Mesothelial cell of epicardium (in vitro differentiated cells): ENCODE results near the gene PAM16. TPM values are rescaled to one million over a fixed set of nuclear protein-coding genes. Genes with fewer than 3 reads are reported as not detected.
A peak's percentile ranks its signal among the peaks of the same experiment; 100 is the strongest.
"Not testable (repeated sequence)": the region's sequence is repeated elsewhere in the genome, so short reads cannot be mapped to it uniquely, and the experiment has no call there.

Source experiments
- DNase-seq, 2 experiments: peaks; one replicate each; pipeline ENCODE4 v3.0.0; 2021; ENCODE audit warnings: low spot score in 2 of 2; ENCODE audit not compliant: unreplicated experiment in 2 of 2
- H3K27ac Mint-ChIP-seq: 2 replicates; pipeline ENCODE4 v1.8.0; 2021; ENCODE audit warnings: mixed read lengths
- H3K27me3 Mint-ChIP-seq: 2 replicates; pipeline ENCODE4 v1.8.0; 2021; ENCODE audit warnings: low read depth, mixed read lengths
- H3K36me3 Mint-ChIP-seq: 2 replicates; pipeline ENCODE4 v1.8.0; 2021; ENCODE audit warnings: mixed read lengths
- H3K4me1 Mint-ChIP-seq: 2 replicates; pipeline ENCODE4 v1.8.0; 2021; ENCODE audit warnings: mixed read lengths
- H3K4me3 Mint-ChIP-seq: 2 replicates; pipeline ENCODE4 v1.8.0; 2021; ENCODE audit warnings: mild to moderate bottlenecking, moderate library complexity, mixed read lengths
- H3K9me3 Mint-ChIP-seq: 2 replicates; pipeline ENCODE4 v1.8.0; 2021; ENCODE audit warnings: mixed read lengths
- CTCF ChIP-seq: fragments of 200-600 bp; sonication (generic); IDR thresholded peaks from one replicate; pipeline ENCODE4 v1.5.0; 2021; ENCODE audit warnings: antibody characterized with exemption; ENCODE audit not compliant: unreplicated experiment
- total RNA-seq: library from RNA; stranded (reverse); gene quantifications from 3 replicates; pipeline ENCODE4 v1.2.1, GENCODE V29; 2021

Gene PAM16
- total RNA-seq, 1 donor from 2014 or later, result 35.6 TPM

- no peak overlapping the region for H3K27ac Mint-ChIP-seq
- no peak for DNase-seq
- TF ChIP-seq CTCF, result no peak
- peaks cover 15% of the 10 kb centered on the region for H3K4me1 Mint-ChIP-seq
- H3K4me3 Mint-ChIP-seq, result no peak overlapping the region
- H3K36me3 Mint-ChIP-seq, result peaks cover 13% of the 10 kb centered on the region
- H3K9me3 Mint-ChIP-seq, result no peaks in the 10 kb centered on the region
- H3K27me3 Mint-ChIP-seq, result no peaks in the 10 kb centered on the region
Observed at GRCh38 chr16:4347010-4347409, 4.1 kb downstream of the PAM16 start.

GRCh38 chr16:4345836-4346781, 5.0 kb downstream of the PAM16 start:
- TF ChIP-seq CTCF, result no peak
- Mint-ChIP-seq H3K27me3 (no peaks in the 10 kb centered on the region), H3K36me3 (peaks cover 13% of the 10 kb centered on the region), H3K27ac (no peak overlapping the region), H3K9me3 (no peaks in the 10 kb centered on the region), H3K4me1 (peaks cover 8% of the 10 kb centered on the region), H3K4me3 (no peak overlapping the region)
- DNase-seq, result no peak

- Mint-ChIP-seq H3K27ac (peak overlapping the region; percentile 78), H3K9me3 (no peaks in the 10 kb centered on the region), H3K4me3 (no peak overlapping the region), H3K36me3 (peaks cover 13% of the 10 kb centered on the region), H3K27me3 (no peaks in the 10 kb centered on the region), H3K4me1 (peaks cover 5% of the 10 kb centered on the region)
- TF ChIP-seq CTCF, result no peak
- no peak for DNase-seq
Observed at GRCh38 chr16:4344983-4345835, 5.9 kb downstream of the PAM16 start.

GRCh38 chr16:4344300-4344982, 6.7 kb downstream of the PAM16 start:
- H3K36me3 Mint-ChIP-seq, result peaks cover 13% of the 10 kb centered on the region
- H3K27ac Mint-ChIP-seq, result peak overlapping the region; percentile 78
- not testable (repeated sequence) for H3K27me3 Mint-ChIP-seq, H3K9me3 Mint-ChIP-seq, DNase-seq, H3K4me3 Mint-ChIP-seq
- H3K4me1 Mint-ChIP-seq, result peaks cover 12% of the 10 kb centered on the region

GRCh38 chr16:4342866-4343744, 8.0 kb downstream of the PAM16 start:
- H3K36me3 Mint-ChIP-seq, result peaks cover 13% of the 10 kb centered on the region
- H3K27me3 Mint-ChIP-seq, result no peaks in the 10 kb centered on the region
- peak overlapping the region; percentile 83 for H3K27ac Mint-ChIP-seq
- no peak overlapping the region for H3K4me3 Mint-ChIP-seq
- no peak for TF ChIP-seq CTCF
- no peaks in the 10 kb centered on the region for H3K9me3 Mint-ChIP-seq
- peaks cover 14% of the 10 kb centered on the region for H3K4me1 Mint-ChIP-seq
- no peak for DNase-seq
